Stimulated activated CD8-positive, alpha-beta memory T cell treated with anti-CD3 and anti-CD28 coated beads, Interleukin-15, amount 100 ng/mL, for 24 hours (primary cell): ENCODE measurements around the gene MYBBP1A.
"Not testable (repeated sequence)": the region's sequence is repeated elsewhere in the genome, so short reads cannot be mapped to it uniquely, and the experiment has no call there.

Experiments
- DNase-seq: peaks from one replicate; pipeline ENCODE4 v3.0.0-alpha.2; 2020; ENCODE audit warnings: low read depth

Gene MYBBP1A

DNA sequence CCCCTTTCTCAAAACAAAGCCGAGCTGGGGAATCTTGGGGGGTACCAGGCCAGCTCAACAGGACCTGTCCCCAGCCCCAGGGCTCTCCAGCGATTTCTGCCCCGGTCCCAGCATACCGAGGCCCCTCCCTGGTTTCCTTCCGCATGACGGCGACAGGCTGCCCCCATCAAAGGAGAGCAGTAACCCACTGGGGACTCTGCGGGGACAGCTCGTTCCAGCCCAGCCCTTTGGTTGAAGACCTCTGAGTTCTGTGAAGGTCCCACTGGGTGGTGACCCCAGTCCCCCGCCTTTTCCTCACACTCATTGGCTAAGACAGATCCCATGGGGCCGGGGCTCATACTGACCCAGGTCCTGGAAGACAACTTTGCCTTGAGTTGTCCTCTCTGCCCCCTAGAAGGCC lies 33.2 kb upstream of the MYBBP1A start:
- DNase-seq, result no peak

DNA sequence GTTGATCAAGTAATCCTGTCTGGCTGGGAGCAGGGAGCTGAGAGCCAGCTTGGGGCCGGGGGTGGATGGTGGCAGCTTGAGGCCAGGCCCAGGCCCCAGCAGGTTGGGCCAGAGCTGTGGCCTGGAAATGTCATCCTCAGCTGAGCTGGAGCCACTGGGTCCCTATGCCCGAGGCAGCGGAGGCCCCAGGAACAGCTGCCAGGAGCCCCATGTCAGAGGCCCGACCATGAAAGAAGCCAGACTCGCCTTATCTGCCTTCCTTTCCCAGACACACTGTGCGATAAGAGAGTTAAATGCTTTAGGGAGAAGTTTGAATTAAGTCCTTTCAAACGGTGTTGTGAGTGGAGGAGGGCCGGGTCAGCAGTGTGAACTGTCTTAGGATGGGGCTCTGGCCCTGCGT lies 32.6 kb upstream of the MYBBP1A start:
- DNase-seq, result no peak

DNA sequence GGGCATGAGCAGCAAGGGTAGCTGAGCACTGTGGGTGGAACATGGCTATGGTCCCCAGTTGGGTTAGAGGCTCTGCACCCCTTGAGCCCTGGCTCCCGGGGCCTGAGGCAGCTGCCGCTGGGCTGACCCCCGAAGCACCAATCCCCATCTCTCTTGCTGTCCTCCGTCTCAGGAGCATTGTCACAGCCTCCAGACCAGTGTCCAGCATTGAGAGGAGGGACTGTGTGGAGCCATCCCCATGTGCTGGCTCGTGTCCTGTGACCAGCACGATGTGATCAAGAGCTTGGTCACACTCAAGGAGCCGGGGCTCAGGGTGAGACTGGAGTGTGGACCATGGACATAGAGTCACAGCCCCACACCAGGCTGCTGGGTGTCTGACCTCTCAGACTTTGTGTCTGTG lies 32.0 kb upstream of the MYBBP1A start:
- no peak for DNase-seq

DNA sequence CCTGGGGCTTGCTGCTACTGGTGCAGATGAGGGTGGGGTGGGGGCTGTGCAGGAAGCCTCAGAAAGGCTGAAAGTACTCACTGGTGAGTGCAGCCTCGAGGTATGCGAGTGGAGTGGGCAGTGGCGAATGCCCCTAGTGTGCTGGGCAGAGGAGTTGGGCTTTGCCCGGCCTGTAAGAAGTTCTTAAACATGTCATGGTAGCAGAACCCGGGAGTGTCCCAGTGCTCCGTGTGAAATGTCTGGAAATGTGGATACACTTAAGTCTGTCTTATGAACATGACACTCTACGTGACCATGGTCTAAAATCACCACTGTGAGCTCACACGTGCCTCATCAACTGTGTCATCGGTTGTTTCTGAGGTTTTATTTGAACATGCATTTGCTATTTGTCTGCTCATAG lies 30.9 kb upstream of the MYBBP1A start:
- DNase-seq, result no peak

DNA sequence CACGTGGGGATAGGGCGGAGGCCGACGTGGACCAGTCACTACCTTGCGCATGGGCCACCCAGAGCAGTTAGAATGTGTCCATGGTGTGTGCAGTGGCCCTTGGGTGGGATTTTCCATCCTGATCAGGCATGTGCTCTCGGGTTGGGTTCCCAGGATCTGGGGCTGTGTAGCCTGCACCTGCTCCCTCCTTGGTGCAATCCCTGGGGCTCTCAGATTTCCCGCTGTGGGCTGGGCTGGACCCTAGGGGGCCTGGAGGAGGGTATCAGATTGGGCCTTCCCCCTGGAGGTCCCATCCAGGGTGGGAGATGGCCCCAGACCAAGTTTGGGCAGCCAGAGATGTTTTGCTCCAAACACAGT lies 30.4 kb upstream of the MYBBP1A start:
- DNase-seq, result no peak

DNA sequence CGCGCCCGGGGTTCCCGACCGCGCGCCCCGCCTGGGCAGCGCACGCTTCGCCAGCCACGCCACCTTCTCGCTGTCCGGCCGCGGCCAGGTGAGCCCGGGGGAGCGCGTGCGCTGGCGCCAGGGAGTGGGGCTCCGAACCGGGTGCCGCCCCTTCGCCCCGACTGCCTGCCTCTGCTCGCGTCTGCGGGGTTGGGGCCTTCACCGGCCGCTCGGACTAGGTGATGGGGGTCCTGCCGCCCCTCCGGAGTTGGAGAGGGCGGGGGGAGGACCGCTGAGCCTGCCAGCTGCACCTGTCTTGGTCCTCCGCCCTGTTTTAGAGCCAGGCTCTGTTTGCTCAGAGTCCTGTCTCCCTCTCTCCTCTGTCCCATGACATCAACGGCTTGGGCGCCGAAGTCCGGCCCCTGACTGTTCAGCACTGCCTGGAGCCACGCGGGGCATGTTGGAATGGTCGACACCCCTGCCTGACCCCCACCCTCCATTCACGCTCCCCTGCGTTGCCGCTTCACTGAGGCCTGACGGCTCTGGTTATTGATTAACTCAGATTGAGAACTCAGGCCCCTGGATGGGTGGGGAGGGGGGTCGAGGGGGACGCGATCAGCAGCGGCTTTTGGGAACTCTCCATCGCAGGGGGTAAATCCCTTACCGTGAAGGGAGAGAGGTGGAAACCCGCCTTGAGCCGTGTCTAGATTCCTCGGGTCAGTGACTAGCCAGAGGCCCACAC lies 29.9 kb upstream of the MYBBP1A start:
- DNase-seq, result no peak

DNA sequence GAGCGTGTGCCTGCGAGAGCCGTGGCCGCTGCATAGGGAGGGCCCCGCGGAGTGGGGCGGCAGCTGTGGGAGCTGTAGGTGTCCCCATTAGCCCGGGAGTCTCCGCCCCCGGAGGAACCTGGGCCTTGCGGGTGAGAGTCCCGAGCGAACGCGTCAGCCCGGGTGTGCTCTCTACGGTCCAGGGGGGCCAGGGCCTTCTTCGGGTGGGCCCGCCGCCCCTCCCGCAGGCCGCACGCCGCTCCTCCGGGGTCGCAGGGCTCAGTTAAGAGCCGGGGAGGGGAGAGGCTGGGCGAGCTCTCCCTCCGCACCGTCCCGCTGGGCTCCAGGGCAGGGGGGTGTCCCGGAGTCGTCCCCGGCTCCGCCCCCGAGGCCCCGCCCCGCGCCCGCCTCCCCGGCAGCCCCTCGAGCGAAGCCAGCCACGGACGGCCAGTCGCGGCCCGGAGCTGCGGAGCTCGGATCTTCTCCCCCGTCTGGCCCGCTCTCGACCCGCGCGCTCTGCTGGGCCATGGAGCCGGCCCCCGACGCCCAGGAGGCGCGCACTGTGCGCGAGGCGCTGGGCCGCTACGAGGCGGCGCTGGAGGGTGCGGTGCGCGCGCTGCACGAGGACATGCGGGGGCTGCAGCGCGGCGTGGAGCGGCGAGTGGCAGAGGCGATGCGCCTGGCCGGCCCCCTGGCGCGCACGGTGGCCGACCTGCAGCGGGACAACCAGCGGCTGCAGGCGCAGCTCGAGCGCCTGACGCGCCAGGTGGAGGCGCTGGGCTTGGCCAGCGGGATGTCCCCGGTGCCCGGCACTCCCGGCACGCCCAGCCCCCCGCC lies 29.1 kb upstream of the MYBBP1A start, which contains the start of gene SMTNL2:
Gene SMTNL2 (plus strand): TSS at position 429 of the 816 bp plus-strand sequence. CDS start 77 bp downstream, at position 506.
- no peak for DNase-seq

DNA sequence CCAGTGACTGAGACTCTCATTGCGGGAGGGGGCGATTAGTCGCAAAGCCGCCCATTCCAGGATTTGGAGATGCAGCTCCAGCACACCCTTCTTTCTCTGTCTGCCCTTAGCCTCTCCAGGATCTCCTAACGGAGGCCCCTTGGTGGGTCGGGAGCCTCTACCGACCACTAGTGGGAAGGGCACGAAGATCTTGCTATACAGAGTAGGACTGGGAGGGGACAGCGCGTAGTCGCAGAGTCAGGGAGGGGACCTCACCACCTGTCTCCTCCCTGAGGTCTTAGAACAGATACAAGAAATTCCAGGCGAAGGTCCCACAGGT lies 28.6 kb upstream of the MYBBP1A start:
- no peak for DNase-seq

DNA sequence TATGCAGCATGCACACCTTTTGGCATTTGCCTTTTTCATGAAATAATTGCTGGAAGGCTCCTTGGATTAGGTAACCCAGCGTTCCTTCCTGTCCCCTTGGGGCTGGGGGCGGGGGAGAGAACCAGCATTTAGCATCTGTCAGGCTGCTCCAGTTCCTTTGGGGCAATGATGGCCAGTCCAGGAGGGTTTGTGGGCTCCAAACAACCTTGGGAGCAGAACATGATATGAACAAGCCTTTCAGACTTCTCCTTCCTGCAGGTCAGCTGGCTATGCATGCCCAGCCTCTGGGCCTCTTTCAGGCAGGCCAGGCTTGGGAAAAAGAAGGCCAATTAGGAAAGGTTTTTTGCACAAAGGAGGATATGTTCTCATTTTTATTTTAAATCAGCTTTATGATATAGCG lies 28.0 kb upstream of the MYBBP1A start:
- no peak for DNase-seq

DNA sequence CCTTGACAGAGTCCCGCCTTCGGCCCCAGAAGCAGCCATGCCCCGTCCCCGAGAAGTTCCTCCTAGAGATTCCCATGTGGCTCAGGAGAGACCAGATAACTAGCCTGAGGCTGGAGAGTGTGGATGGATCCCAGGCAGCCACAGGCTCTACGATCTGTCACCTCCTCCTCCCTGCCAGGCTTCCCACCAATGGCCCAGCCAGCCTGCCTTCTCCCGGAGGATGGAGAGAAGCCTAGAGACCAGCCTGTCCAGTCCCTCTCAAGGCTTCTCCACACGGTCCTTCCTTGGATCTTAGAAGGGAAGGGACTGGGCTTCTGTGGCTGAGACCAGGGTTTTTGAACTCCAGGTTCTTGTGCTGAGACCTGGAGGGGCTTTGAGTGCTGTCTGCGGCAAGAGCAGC lies 27.5 kb upstream of the MYBBP1A start:
- no peak for DNase-seq

DNA sequence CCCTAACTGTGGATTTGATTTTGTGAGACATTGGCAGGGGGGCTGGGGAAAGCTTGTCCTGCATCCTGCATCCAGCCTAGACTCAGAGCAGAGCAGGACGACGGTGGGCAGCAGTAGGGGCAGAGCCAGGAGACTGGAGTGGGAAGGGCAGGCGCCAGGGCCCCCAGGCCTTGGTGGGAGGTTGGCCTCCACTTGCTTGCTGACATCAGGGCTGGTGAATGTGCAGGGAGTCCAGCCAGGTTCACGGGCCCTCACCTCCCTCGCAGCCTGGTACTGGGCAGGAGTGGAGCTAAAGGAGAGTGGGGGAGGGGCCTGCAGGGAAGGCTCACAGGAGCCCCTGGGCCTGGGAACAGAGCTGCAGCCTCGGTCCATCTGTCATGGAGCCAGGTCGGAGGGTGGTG lies 26.9 kb upstream of the MYBBP1A start:
- DNase-seq, result no peak

DNA sequence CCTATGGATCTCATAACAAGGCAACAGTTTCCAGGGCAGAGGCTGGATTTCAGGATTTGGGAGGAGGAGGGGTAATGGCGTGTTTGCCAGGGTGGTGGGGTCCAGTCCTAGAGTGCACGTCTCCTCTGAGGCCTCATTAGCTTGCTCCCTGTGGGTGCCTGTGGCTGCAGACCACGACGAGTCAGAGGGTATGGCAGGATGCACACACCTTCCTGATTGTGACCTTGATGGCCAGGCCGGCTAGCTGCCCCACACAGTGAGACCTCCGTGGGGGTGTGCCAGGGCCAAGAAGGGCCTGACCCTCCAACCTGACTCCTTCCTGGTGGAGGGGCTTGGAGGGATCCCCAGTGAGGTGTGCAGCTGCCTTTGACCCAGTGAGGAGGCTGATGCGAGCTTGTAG lies 25.1 kb upstream of the MYBBP1A start:
- DNase-seq, result no peak

DNA sequence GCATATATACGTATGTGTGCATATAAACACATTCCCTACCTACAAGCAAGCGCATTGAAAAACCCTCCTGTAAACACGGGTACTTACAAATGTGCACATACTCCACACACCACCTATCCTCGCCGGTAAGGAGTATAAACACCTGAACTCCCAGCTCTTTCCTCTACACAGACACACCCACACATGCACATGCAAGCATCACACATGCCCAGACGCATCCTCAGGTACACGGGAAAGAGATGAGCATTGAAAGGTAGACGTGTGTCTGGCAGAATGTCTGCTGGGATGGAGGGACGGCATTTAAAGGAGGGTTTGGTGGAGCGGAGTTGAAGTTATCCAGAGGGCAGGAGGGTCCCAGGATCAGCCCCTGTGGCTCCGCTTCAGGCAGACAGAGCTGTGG lies 24.5 kb upstream of the MYBBP1A start:
- DNase-seq, result no peak

DNA sequence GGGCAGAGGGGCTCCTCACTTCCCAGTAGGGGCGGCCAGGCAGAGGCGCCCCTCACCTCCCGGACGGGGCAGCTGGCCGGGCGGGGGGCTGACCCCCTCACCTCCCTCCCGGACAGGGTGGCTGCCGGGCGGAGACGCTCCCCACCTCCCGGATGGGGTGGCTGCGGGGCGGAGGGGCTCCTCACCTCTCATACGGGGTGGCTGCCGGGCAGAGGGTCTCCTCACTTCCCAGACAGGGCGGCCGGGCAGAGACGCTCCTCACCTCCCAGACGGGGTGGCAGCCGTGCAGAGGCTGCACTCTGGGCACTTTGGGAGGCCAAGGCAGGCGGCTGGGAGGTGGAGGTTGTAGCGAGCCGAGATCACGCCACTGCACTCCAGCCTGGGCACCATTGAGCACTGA lies 23.2 kb upstream of the MYBBP1A start:
- DNase-seq, result not testable (repeated sequence)

DNA sequence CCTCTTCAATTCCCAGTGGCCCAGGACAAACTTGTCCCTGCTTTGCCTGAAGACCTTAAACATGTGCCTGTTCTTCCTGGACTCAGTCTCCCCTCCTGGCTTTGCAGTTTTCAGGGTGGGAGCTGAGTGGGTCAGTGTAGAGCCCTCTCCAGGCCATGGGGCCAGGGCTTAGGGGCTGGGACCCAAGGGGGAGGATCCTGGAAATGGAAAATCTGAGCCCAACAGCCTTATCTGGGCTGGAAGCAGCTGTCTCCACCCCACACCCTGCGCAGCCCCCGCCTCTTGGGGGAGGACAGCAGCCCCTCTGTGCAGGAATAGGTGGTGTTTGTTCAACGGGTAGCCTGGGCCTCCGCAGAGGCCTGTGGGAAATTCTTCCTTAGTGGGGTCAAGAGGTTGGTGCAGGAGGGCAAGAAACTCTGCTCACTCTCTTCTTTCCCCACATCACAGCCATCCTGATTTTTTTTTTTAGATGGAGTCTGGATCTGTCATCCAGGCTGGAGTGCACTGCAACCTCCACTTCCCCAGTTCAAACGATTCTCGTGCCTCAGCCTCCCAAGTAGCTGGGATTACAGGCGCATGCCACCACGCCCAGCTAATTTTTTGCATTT lies 22.3 kb upstream of the MYBBP1A start:
- no peak for DNase-seq

DNA sequence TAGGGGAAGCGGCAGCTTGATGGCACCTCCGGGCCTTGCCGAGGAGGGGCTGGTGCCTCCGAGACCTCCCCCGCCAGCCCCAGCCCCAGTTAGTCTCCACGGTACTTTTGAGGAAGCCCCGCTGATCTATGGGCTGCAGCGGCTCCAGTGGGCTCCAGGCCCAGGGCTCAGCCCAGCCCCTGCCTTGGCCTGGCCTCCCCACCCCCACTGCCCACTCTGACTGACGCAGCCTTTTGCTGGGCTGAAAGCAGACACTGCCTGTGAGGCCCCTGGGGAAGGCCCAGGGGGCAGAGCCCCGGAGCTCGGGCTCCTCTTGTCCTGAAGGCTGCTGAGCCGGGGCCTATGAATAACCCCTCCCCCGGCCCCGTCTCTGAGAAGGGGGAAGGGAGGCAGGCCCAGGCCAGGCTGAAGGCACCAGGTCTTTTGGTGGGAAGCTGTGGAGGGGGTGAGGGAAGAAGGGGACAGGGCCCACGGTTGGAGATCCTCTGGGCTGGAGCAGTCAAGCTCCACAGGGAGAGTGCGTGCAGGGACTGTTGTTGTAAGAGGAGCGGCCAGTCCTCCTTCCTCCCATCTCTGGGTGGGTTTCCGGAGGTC lies 21.6 kb upstream of the MYBBP1A start:
- no peak for DNase-seq

DNA sequence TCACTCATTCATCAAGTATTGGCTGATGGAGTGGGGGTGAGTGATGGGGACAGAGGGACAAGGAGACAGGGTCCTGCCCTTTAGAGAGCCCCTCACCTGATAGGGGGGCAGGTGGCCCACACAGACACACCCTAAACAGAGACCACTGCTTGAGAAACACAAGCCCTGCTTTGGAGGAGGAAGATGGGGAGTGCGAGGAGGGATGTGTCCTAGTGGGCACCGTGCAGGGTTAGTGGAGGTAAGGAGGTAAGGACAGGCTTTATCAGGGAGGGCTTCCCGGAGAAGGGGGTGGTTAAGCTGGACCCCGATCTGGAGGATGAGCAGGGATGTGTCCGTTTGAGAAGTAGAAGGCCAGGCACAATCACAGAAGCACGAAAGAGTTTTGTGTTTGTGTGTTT lies 21.0 kb upstream of the MYBBP1A start:
- DNase-seq, result no peak

DNA sequence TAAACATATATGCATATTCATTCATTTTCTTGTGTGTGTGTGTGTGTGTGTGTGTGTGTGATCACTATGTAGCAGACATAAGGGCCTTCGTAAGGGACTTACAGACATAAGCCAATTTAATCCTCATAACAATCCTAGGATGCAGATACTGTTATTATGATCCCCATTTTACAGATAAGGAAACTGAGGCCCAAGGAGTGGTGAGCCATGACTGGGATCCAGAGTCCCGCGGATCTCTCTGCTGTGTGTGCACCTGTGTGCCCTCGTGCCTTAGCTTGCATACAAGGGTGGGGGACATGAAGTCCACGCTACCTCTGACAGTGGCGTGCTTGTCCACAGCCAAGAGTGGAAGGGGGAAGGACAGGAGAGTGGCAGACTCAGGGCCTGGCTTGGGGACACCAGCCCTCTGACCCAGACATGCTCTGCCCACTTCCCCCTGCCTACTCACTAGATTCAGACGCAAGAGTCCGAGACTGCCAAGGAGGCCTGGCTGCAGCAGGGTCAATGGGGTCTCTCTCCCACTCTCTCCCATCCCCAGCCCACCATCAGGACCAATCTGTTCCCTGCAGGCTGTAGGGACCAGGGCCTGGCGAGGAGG lies 19.4 kb upstream of the MYBBP1A start:
- DNase-seq, result no peak

DNA sequence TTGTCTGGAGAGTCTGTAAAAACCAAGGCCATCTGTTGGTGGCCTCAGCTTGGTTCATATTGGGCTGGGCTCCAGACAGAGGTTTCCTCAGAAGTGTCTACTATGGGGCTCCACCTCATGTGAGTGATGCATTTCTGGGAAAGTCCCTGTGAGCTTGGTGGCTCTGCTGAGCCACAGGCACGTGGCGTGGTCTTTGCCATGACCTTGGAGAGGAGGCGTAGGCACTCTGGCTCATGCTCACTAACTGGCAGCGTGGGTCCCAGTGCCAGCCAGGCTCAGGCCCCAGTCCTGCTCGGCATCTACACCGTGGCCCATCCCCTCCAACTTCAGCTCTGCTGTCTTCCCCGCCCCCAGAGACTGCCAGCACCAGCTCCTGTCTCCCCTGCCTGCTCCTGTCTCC lies 18.5 kb upstream of the MYBBP1A start:
- DNase-seq, result peak; percentile 28

DNA sequence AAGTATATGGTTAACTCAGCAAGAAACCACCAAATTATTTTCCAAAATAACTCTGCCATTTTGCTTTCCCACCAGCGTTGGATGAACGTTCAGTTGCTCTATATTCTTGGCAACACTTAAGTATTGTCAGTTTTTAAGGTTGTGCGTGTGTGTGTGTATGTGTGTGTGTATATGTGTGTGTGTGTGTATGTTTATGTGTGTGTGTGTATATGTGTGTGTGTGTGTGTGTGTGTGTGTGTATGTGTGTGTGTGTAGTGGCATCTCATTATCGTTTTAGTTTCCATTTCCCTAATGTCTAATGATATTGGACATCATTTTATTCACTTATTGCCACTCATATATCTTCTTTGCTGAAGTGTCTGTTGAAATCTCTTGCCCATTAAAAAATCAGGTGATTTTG lies 17.9 kb upstream of the MYBBP1A start:
- no peak for DNase-seq

DNA sequence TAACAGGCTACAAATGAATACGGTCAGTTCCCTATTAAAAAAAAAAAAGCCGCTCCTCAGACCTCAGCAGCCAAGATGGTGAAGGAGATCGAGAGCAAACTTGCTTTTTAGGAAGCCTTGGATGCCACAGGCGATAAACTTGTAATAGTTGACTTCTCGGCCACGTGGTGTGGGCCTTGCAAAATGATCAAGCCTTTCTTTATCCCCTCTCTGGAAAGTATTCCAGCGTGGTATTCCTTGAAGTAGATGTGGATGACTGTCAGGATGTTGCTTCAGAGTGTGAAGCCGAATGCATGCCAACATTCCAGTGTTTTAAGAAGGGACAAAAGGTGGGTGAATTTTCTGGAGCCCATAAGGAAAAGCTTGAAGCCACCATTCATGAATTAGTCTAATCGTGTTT lies 16.9 kb upstream of the MYBBP1A start:
- no peak for DNase-seq

DNA sequence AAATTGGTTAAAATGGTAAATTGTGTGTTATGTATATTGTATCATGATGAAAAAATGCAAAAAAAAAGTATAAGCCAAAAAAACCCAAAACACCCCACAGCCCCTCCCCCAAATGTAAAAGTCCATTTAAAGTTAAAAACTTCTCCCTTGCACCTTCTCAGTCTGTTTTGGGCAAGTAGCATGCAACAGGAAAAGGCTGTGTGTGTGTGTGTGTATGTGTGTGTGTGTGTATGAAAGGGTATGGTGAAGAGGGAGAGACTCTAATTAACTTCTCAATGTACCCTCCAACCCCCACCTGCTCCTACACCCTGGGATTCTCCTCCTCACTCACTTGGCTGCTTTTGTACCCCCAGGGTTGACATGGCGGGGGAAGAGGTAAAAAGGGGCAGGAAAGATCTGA lies 14.4 kb upstream of the MYBBP1A start:
- no peak for DNase-seq

DNA sequence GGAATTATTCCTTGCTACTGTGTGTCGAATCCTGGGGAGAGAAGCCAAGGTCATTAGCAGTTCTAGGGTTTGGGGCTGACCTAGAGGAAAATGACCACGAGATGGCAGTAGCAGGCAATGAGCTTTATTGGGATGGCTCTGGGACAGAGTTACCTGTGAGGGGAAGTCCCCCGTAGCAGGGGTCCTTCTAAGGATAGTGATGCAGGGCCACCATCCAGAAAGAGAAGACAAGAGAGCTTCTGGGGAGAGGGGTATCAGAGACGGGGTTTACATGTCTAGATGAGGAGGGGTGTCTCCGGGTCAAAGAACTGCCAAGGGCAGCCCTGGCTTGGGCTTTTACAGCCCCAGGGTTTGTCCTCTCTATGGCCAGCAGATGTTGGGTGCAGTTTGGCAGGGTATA lies 11.6 kb upstream of the MYBBP1A start:
- no peak for DNase-seq
